ENCODE data around the gene NFKBIE.

NFKBIE gene

DNA sequence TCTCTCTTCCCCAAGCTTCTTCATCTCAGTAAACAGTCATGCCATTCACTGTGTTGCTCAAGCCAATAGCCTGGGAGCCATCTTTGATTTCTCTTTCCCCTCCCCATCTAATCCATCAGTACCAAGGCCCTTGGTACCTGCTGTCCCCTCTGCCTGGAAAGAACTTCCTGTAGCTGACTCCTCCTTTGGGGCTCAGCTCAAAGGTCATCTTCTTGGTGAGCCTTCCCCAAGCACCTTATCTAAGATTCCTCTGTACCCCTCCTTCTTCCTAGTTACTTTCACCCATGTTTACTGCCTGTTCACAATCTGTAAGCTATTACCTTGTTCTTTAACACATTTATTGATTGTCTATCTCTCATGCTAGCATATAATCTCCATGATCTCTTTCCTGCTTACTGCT is 44.3 kb upstream of the NFKBIE start:
- no peak for DNase-seq (ENCODE audit: extremely low read depth, insufficient read length)
- no peak overlapping the region for H3K4me3 ChIP-seq (replicated peaks; ENCODE audit: low read depth, low read length)
- H3K36me3 ChIP-seq (ENCODE audit: control insufficient read depth, insufficient read depth, low read length), result peaks cover 28% of the 10 kb centered on the region
- H3K27me3 ChIP-seq (replicated peaks; ENCODE audit: control insufficient read depth, insufficient read depth, low read length), result no peaks in the 10 kb centered on the region
- TF ChIP-seq CTCF (IDR thresholded peaks at IDR 0.05; ENCODE audit: insufficient read depth, low read length, poor library complexity, severe bottlenecking), result no peak

- H3K4me3 ChIP-seq (replicated peaks; ENCODE audit: low read depth, low read length), result no peak overlapping the region
- no peak for DNase-seq (ENCODE audit: extremely low read depth, insufficient read length)
- no peaks in the 10 kb centered on the region for H3K27me3 ChIP-seq (replicated peaks; ENCODE audit: control insufficient read depth, insufficient read depth, low read length)
- TF ChIP-seq CTCF (IDR thresholded peaks at IDR 0.05; ENCODE audit: insufficient read depth, low read length, poor library complexity, severe bottlenecking), result no peak
- peaks cover 32% of the 10 kb centered on the region for H3K36me3 ChIP-seq (ENCODE audit: control insufficient read depth, insufficient read depth, low read length)
Observed at GRCh38 chr6:44309092-44309491, 43.7 kb upstream of the NFKBIE start.

DNA sequence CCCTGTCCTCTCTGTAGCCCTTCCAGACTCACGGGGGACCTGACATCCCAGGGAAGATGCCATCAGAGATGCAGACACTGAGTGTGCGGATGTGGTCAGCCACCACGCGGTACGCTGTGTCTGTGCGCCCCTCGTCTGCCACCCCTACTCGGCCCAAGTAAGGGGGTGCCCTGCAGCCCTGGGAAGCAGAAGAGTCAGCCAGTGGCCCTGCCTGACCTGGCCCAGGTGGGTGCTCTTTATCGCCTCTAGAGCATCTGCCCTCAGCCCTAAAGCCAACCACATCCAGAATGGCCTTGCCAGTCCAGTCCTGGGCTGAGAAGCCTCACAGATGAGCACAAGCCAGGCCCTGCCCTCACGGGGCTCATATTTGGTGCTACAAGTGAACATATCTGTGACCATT is 41.9 kb upstream of the NFKBIE start:
- Histone ChIP-seq H3K27me3 (replicated peaks; ENCODE audit: control insufficient read depth, insufficient read depth, low read length) (no peaks in the 10 kb centered on the region), H3K36me3 (ENCODE audit: control insufficient read depth, insufficient read depth, low read length) (peaks cover 48% of the 10 kb centered on the region)
- DNase-seq (ENCODE audit: extremely low read depth, insufficient read length), result no peak

GRCh38 chr6:44306710-44307109 is 41.4 kb upstream of the NFKBIE start:
- TF ChIP-seq CTCF (IDR thresholded peaks at IDR 0.05; ENCODE audit: insufficient read depth, low read length, poor library complexity, severe bottlenecking), result no peak
- H3K36me3 ChIP-seq (ENCODE audit: control insufficient read depth, insufficient read depth, low read length), result peaks cover 52% of the 10 kb centered on the region
- DNase-seq (ENCODE audit: extremely low read depth, insufficient read length), result no peak
- H3K4me3 ChIP-seq (replicated peaks; ENCODE audit: low read depth, low read length), result no peak overlapping the region
- no peaks in the 10 kb centered on the region for H3K27me3 ChIP-seq (replicated peaks; ENCODE audit: control insufficient read depth, insufficient read depth, low read length)

More for the DNA sequence above, 41.9 kb upstream of the NFKBIE start:
- no peak overlapping the region for H3K4me3 ChIP-seq (replicated peaks; ENCODE audit: low read depth, low read length)
- no peak for TF ChIP-seq CTCF (IDR thresholded peaks at IDR 0.05; ENCODE audit: insufficient read depth, low read length, poor library complexity, severe bottlenecking)

GRCh38 chr6:44305200-44305725 is 39.9 kb upstream of the NFKBIE start:
- peaks cover 55% of the 10 kb centered on the region for H3K36me3 ChIP-seq (ENCODE audit: control insufficient read depth, insufficient read depth, low read length)
- DNase-seq (ENCODE audit: extremely low read depth, insufficient read length), result no peak
- TF ChIP-seq CTCF (IDR thresholded peaks at IDR 0.05; ENCODE audit: insufficient read depth, low read length, poor library complexity, severe bottlenecking), result no peak

More at GRCh38 chr6:44305200-44305725, 39.9 kb upstream of the NFKBIE start:
- Histone ChIP-seq H3K27me3 (replicated peaks; ENCODE audit: control insufficient read depth, insufficient read depth, low read length) (no peaks in the 10 kb centered on the region), H3K4me3 (replicated peaks; ENCODE audit: low read depth, low read length) (no peak overlapping the region)
